ENCODE results near the gene MOB3C.

- TF ChIP-seq CTCF (IDR thresholded peaks at IDR 0.05): no peak
- TF ChIP-seq POLR2A (IDR thresholded peaks at IDR 0.05): no peak
- TF ChIP-seq EP300 (IDR thresholded peaks at IDR 0.05): no peak
These were observed 3.1 kb upstream of the MOB3C start for GRCh38 chr1:46619656-46620258.

All from tibial nerve (tissue), 4 donors.